Fibroblast of lung (primary cell): ENCODE data around the gene THSD7B. TPM values are rescaled to one million over a fixed set of nuclear protein-coding genes. Genes with fewer than 3 reads are reported as not detected.

Experiments used
- DNase-seq, 2 donors: peaks; one replicate each; pipeline versions ENCODE4 v3.0.0 to v3.0.0-alpha.2; 2010; ENCODE audit warnings: low read depth in 2 of 2
- H2AFZ ChIP-seq: 2 replicates; pipeline ENCODE4 v1.5.1; 2012; ENCODE audit warnings: low read length, control low read depth, inconsistent platforms
- H3K27ac ChIP-seq: 2 replicates; pipeline ENCODE4 v1.5.1; 2011; ENCODE audit warnings: low read length, control low read depth; ENCODE audit not compliant: insufficient read depth
- H3K27me3 ChIP-seq: 2 replicates; pipeline ENCODE4 v1.5.1; 2011; ENCODE audit warnings: mild to moderate bottlenecking, low read length; ENCODE audit not compliant: control insufficient read depth, insufficient read depth
- H3K36me3 ChIP-seq: 2 replicates; pipeline ENCODE4 v1.5.1; 2011; ENCODE audit warnings: low read length; ENCODE audit not compliant: control insufficient read depth, insufficient read depth
- H3K4me1 ChIP-seq: 2 replicates; pipeline ENCODE4 v1.5.1; 2011; ENCODE audit warnings: low read length; ENCODE audit not compliant: control insufficient read depth, insufficient read depth; ENCODE audit errors: extremely low read depth
- H3K4me2 ChIP-seq: 2 replicates; pipeline ENCODE4 v1.5.1; 2011; ENCODE audit warnings: low read length, control low read depth; ENCODE audit not compliant: insufficient read depth; ENCODE audit errors: extremely low read depth
- H3K4me3 ChIP-seq, 4 experiments: fragments of 200-600 bp in 1 of 4; sonication (generic) in 1 of 4; replicated peaks in 1 of 4; 2 replicates each; pipeline ENCODE4 v1.5.1; 2011 to 2016; ENCODE audit warnings: low read length in 4 of 4, low read depth in 3 of 4, mild to moderate bottlenecking in 3 of 4, control low read depth in 2 of 4, inconsistent platforms in 1 of 4, mixed read lengths in 1 of 4; ENCODE audit not compliant: insufficient read depth in 1 of 4; ENCODE audit errors: control extremely low read depth in 1 of 4
- H3K79me2 ChIP-seq: 2 replicates; pipeline ENCODE4 v1.5.1; 2012; ENCODE audit warnings: mild to moderate bottlenecking, low read length, inconsistent platforms; ENCODE audit not compliant: control insufficient read depth, insufficient read depth
- H3K9ac ChIP-seq: 2 replicates; pipeline ENCODE4 v1.5.1; 2011; ENCODE audit warnings: mild to moderate bottlenecking, low read length, control low read depth; ENCODE audit not compliant: insufficient read depth
- H3K9me3 ChIP-seq: 2 replicates; pipeline ENCODE4 v1.5.1; 2012; ENCODE audit warnings: low read depth, low read length; ENCODE audit not compliant: control insufficient read depth, insufficient read depth
- H4K20me1 ChIP-seq: 2 replicates; pipeline ENCODE4 v1.5.1; 2011; ENCODE audit warnings: low read length; ENCODE audit not compliant: control insufficient read depth, insufficient read depth; ENCODE audit errors: extremely low read depth
- CTCF ChIP-seq, 2 donors: IDR thresholded peaks in 1 of 2; conservative IDR thresholded peaks in 1 of 2; 1 replicate in 1 of 2; 2 replicates in 1 of 2; pipeline ENCODE4 v1.5.1; 2011 to 2012; ENCODE audit warnings: low read length in 2 of 2, control low read depth in 1 of 2, inconsistent platforms in 1 of 2, low read depth in 1 of 2, mild to moderate bottlenecking in 1 of 2
- EZH2 ChIP-seq: IDR thresholded peaks from 2 replicates; pipeline ENCODE4 v1.5.1; 2012; ENCODE audit warnings: low read length, control low read depth, mild to moderate bottlenecking; ENCODE audit errors: missing control alignments
- polyA plus RNA-seq, 2 donors: library from polyadenylated mRNA; depleted of rRNA in 1 of 2; stranded (reverse) in 1 of 2; unstranded in 1 of 2; fragments of >200 nt; gene quantifications; 2 replicates each; pipeline ENCODE4 v1.2.1, GENCODE V29; 2011 to 2012; ENCODE audit warnings: missing spikeins in 1 of 2
- total RNA-seq: library from RNA; depleted of rRNA; stranded (reverse); fragments of >200 nt; gene quantifications from 2 replicates; pipeline ENCODE4 v1.2.1, GENCODE V29; 2014

THSD7B gene
- total and polyA plus RNA-seq, 2 donors (not counting 1 experiment from before 2014, with no cell fraction given), result under 0.01 TPM; not detected in 1

DNA sequence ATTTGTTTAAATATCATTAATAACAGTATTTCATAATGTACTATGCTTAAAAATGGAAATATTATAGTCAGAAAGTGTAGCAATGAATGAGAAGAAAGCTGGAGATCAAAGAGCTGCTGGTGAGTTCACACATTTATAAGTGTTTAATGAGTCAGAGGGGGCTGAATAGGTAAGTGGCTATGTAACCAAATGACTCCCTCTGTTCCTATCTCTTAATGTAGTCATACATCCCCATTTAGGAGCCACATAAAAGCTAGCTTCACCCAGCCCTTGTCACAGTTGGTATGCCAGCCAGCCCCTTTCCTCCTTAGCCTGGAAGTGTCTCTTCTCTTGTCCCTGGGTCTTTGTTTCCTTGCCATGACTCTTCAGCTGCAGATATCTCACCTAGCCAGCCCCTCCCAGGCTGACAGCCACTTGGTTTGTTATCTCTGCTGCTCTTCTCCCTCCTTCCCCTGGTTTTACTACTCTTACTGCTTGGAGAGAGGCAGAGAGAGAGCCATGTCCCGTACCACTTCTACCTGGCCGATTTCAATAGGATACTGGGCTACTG, 760.4 kb downstream of the THSD7B start:
- no peak for TF ChIP-seq CTCF (conservative IDR thresholded peaks at IDR 0.05 in 1 of 2, IDR thresholded peaks at IDR 0.05 in 1 of 2; ENCODE audit: low read depth in 1 of 2, low read length in 2 of 2)
- TF ChIP-seq EZH2, result no peak
- DNase-seq, result no peak
- no peaks in the 10 kb centered on the region for H3K79me2 ChIP-seq
- no peak overlapping the region for H3K4me3 ChIP-seq
- no peaks in the 10 kb centered on the region for H4K20me1 ChIP-seq
- H3K9ac ChIP-seq, result no peak overlapping the region
- H3K4me2 ChIP-seq, result no peak overlapping the region
- H3K27me3 ChIP-seq, result no peaks in the 10 kb centered on the region
- no peaks in the 10 kb centered on the region for H3K9me3 ChIP-seq
- no peaks in the 10 kb centered on the region for H3K4me1 ChIP-seq
- H2AFZ ChIP-seq, result no peak overlapping the region
- H3K27ac ChIP-seq, result no peak overlapping the region
- H3K36me3 ChIP-seq, result no peaks in the 10 kb centered on the region

DNA sequence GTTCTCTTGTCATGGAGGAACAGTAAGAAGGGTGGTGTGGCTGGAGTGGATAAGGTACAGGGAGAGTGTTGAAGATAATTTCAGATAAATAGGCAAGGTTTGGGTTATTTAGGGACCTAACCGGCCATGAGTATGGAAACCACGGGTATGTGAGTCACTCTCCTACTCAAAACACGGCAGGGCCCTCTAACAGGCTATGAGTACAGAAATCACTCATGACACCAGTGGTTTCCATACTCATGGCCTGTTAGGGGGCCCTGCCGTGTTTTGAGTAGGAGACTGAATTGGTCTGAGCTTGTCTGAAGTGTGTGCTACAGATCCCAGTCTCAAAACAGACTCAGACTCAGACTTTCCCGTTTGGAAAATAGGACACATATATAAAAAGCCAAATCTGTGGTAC, 770.6 kb downstream of the THSD7B start:
- no peak overlapping the region for H2AFZ ChIP-seq
- no peak overlapping the region for H3K4me3 ChIP-seq
- no peak overlapping the region for H3K4me2 ChIP-seq
- no peaks in the 10 kb centered on the region for H3K36me3 ChIP-seq
- DNase-seq, result no peak
- H3K27me3 ChIP-seq, result no peaks in the 10 kb centered on the region
- H3K27ac ChIP-seq, result no peak overlapping the region
- no peaks in the 10 kb centered on the region for H3K4me1 ChIP-seq
- H4K20me1 ChIP-seq, result no peaks in the 10 kb centered on the region
- TF ChIP-seq EZH2 (no peak), CTCF (conservative IDR thresholded peaks at IDR 0.05 in 1 of 2, IDR thresholded peaks at IDR 0.05 in 1 of 2; ENCODE audit: low read depth in 1 of 2, low read length in 2 of 2) (no peak)
- no peak overlapping the region for H3K9ac ChIP-seq
- no peaks in the 10 kb centered on the region for H3K9me3 ChIP-seq
- H3K79me2 ChIP-seq, result no peaks in the 10 kb centered on the region

GRCh38 chr2:137539336-137539735, 774.0 kb downstream of the THSD7B start:
- Histone ChIP-seq H3K79me2 (no peaks in the 10 kb centered on the region), H3K4me2 (no peak overlapping the region), H3K9me3 (no peaks in the 10 kb centered on the region), H3K27ac (no peak overlapping the region), H4K20me1 (no peaks in the 10 kb centered on the region), H3K9ac (no peak overlapping the region), H2AFZ (no peak overlapping the region), H3K27me3 (no peaks in the 10 kb centered on the region), H3K4me3 (no peak overlapping the region), H3K4me1 (no peaks in the 10 kb centered on the region), H3K36me3 (no peaks in the 10 kb centered on the region)
- no peak for TF ChIP-seq CTCF (conservative IDR thresholded peaks at IDR 0.05 in 1 of 2, IDR thresholded peaks at IDR 0.05 in 1 of 2; ENCODE audit: low read depth in 1 of 2, low read length in 2 of 2)
- no peak for TF ChIP-seq EZH2
- DNase-seq, result no peak
